Adrenal gland (tissue), 12 donors: ENCODE data around the gene LINC00305. TPM values are rescaled to one million over a fixed set of nuclear protein-coding genes. Genes with fewer than 3 reads are reported as not detected.

Experiments
- DNase-seq, 7 donors: peaks; one replicate each; pipeline ENCODE4 v3.0.0-alpha.2; 2019 to 2020
- H3K27ac ChIP-seq, 5 donors: fragments of 200-600 bp; sonication (generic) in 4 of 5; 1 replicate in 3 of 5; 2 replicates in 2 of 5; pipeline versions ENCODE4 v1.5.1 to v1.8.0; 2016 to 2020; ENCODE audit warnings: mild to moderate bottlenecking in 1 of 5
- H3K27me3 ChIP-seq: fragments of 200-600 bp; 2 replicates; pipeline ENCODE4 v1.8.0; 2021
- H3K36me3 ChIP-seq, 2 donors: fragments of 200-600 bp; replicated peaks in 1 of 2; 1 replicate in 1 of 2; 2 replicates in 1 of 2; pipeline versions ENCODE4 v1.5.1 to v1.8.0; 2018 to 2022
- H3K4me1 ChIP-seq, 2 donors: fragments of 200-600 bp; replicated peaks in 1 of 2; 1 replicate in 1 of 2; 2 replicates in 1 of 2; pipeline versions ENCODE4 v1.5.1 to v1.8.0; 2018 to 2021
- H3K4me3 ChIP-seq, 4 donors: fragments of 200-600 bp; sonication (generic) in 3 of 4; one replicate each; pipeline ENCODE4 v1.5.1; 2016 to 2018
- H3K9me3 ChIP-seq, 3 donors: fragments of 200-600 bp; sonication (generic) in 1 of 3; replicated peaks in 1 of 3; 1 replicate in 2 of 3; 2 replicates in 1 of 3; pipeline versions ENCODE4 v1.5.1 to v1.8.0; 2016 to 2021
- POLR2A ChIP-seq, 2 donors: fragments of 450-650 bp; IDR thresholded peaks; one replicate each; pipeline ENCODE4 v1.6.1; 2017; ENCODE audit warnings: antibody characterized with exemption in 2 of 2, mild to moderate bottlenecking in 2 of 2, moderate library complexity in 1 of 2
- WGBS, 4 donors: extraction: QIAGEN DNeasy Blood & Tissue Kit in 2 of 4; methylation state at CpG; one replicate each; pipeline versions ENCODE4 v1.1.5 to v1.1.7; 2013 to 2017; 5-methylcytosine and 5-hydroxymethylcytosine counted together
- intact Hi-C, 2 donors: fragments of 100-400 bp; cut with DNase I; formaldehyde crosslinking; loops; one replicate each; pipeline versions ENCODE4 v1.14.1 to v1.15.0; 2022 to 2023
- polyA plus RNA-seq, 3 donors: library from polyadenylated mRNA; stranded (reverse); fragments of 200-250 nt in 2 of 3; fragments of 350-450 nt in 1 of 3; fragmentation: Illumina TruSeq in 1 of 3; extraction: RNeasy Lipid Tissue Mini Kit (QIAGEN cat#74804) in 1 of 3; gene quantifications; one replicate each; pipeline ENCODE4 v1.2.3, GENCODE V29; 2013 to 2014
- total RNA-seq, 9 donors: library from RNA; depleted of rRNA in 4 of 9; stranded (reverse); fragments of >200 nt in 4 of 9; fragments of 120-200 nt in 1 of 9; fragmentation: NEBNext Ultra II Directional in 1 of 9; extraction: Animal tissue kit (Norgen Biotek cat#: 25700) in 1 of 9; gene quantifications; one replicate each; pipeline versions ENCODE4 v1.1.0 to v1.2.4, GENCODE V29; 2013 to 2023
- TF ChIP-seq, protein P1 (sequence below), 6 experiments: fragments of 450-650 bp in 4 of 6; fragments of 200-600 bp in 2 of 6; sonication (generic) in 1 of 6; IDR thresholded peaks; 1 replicate in 5 of 6; 2 replicates in 1 of 6; pipeline versions ENCODE4 v1.5.1 to v1.8.0; 2016 to 2021; ENCODE audit warnings: antibody characterized with exemption in 6 of 6, mild to moderate bottlenecking in 2 of 6, moderate library complexity in 1 of 6
- donor health status: healthy with polysubstance abuse.
- donor health status: Bipolar disorder and iron deficiency.
- donor health status: DM: yes; HTN: yes; CAD: no.
- donor health status: DM: no; HTN: no; CAD: no.
- donor health status: DM: no; HTN: no; CAD: no.
- donor health status: DM: yes; HTN: yes; CAD: no.

LINC00305 gene
- total and polyA plus RNA-seq, 12 donors = 0.33 TPM; not detected in 11

DNA sequence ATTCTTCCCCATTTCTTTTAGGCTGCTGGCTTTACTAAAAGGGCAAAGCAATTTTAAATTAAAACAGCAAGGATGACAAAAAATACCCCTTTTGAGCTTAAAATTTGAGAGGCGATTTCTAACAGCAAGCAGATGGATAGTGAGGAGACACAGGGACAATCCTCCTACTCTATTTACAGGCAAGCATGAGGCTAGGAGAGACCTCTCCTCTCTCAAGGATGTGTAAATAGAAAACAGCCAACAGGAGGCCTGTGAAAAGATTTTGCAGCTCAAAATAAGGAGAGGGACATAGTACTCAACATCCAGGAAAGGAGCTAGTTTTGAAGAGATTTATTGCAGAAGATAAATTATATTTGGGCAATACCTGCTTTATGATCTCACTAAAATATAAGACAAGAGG is 53.8 kb downstream of the LINC00305 start:
- 76 to 95% (median 91%) methylated on average over 1 of the region's 1 CpG for WGBS, 4 donors
- Histone ChIP-seq H3K36me3 (no peaks in the 10 kb centered on the region), H3K4me1 (no peaks in the 10 kb centered on the region), H3K9me3 (no peaks in the 10 kb centered on the region), H3K4me3 (no peak overlapping the region), H3K27ac (no peak overlapping the region), H3K27me3 (no peaks in the 10 kb centered on the region)
- TF ChIP-seq, protein P1, sequence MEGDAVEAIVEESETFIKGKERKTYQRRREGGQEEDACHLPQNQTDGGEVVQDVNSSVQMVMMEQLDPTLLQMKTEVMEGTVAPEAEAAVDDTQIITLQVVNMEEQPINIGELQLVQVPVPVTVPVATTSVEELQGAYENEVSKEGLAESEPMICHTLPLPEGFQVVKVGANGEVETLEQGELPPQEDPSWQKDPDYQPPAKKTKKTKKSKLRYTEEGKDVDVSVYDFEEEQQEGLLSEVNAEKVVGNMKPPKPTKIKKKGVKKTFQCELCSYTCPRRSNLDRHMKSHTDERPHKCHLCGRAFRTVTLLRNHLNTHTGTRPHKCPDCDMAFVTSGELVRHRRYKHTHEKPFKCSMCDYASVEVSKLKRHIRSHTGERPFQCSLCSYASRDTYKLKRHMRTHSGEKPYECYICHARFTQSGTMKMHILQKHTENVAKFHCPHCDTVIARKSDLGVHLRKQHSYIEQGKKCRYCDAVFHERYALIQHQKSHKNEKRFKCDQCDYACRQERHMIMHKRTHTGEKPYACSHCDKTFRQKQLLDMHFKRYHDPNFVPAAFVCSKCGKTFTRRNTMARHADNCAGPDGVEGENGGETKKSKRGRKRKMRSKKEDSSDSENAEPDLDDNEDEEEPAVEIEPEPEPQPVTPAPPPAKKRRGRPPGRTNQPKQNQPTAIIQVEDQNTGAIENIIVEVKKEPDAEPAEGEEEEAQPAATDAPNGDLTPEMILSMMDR (IDR thresholded peaks at IDR 0.05) = no peak
- no peak for TF ChIP-seq POLR2A (IDR thresholded peaks at IDR 0.05)
- intact Hi-C loops = no loop called here
- no peak for DNase-seq

DNA sequence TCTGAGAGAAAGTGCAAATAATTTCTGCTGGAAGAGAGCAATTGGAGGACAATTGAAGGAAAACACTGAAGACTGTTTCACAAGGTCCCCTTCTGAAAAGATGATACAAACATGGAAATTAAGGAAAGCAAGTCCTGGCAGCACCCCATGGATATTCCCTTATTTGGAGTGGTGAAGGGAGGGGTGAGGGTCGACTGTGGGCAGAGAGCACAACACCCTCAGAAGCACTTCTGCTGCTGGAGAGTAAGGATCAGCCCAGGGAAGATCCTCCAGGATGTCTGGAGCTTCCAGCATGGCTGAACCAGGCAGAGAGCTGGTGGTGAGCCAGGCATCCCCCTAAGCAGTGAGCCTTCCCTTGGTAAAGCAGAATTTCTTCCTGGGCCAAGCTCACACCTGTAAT is 54.7 kb downstream of the LINC00305 start:
- TF ChIP-seq, protein P1 (IDR thresholded peaks at IDR 0.05) = no peak
- TF ChIP-seq POLR2A (IDR thresholded peaks at IDR 0.05) = no peak
- WGBS, 4 donors = 26 to 38% (median 33%) methylated on average over 1 of the region's 1 CpG

DNA sequence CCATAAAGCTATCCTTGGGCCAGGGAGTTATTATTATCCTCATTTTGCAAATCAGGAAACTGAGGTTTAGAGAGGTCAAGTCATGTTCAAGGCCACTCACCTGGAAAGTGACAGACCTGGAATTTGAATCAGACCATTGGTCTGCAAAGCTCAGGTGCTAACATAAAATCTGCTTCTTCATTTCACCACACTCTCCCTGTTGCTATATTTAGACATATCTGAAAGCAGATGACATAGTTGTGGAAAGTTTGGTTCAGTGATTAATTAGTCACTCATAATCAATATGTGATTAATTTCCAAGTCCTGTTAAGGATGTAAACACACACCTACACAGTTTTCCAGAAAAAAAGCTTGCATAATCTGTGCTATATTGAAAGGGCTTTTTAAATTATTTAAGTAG is 57.4 kb downstream of the LINC00305 start:
- Histone ChIP-seq H3K9me3 (no peaks in the 10 kb centered on the region), H3K36me3 (no peaks in the 10 kb centered on the region), H3K27ac (no peak overlapping the region), H3K4me1 (no peaks in the 10 kb centered on the region), H3K27me3 (no peaks in the 10 kb centered on the region), H3K4me3 (no peak overlapping the region)
- DNase-seq = no peak
- no peak for TF ChIP-seq POLR2A (IDR thresholded peaks at IDR 0.05)
- TF ChIP-seq, protein P1 (IDR thresholded peaks at IDR 0.05) = no peak
- intact Hi-C loops = no loop called here

More for the DNA sequence above, 54.7 kb downstream of the LINC00305 start:
- H3K27me3 ChIP-seq = no peaks in the 10 kb centered on the region
- no peak overlapping the region for H3K27ac ChIP-seq
- no peaks in the 10 kb centered on the region for H3K4me1 ChIP-seq
- no peak for DNase-seq
- H3K36me3 ChIP-seq = no peaks in the 10 kb centered on the region
- intact Hi-C loops = no loop called here
- H3K9me3 ChIP-seq = no peaks in the 10 kb centered on the region
- H3K4me3 ChIP-seq = no peak overlapping the region

DNA sequence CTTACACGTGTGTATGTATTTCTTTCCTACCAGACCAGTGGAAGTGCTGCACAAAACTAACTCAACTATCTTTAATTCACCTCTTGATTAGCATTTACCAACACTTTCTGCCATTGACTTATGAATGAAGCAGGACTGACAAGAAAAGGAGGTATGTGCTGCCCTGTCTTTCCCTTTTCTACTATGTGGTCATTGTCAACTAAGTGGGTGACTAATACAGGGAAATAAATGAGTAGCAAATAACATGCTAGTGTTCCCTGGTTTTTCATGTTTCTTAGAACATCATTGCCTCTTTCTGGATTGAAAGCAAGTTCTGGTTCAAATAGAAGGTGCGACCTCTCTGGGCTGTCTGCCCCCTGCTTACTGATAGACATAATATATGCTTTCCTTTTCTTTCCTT is 58.0 kb downstream of the LINC00305 start:
- intact Hi-C loops = no loop called here
- Histone ChIP-seq H3K27me3 (no peaks in the 10 kb centered on the region), H3K27ac (no peak overlapping the region), H3K4me3 (no peak overlapping the region), H3K4me1 (no peaks in the 10 kb centered on the region), H3K9me3 (no peaks in the 10 kb centered on the region), H3K36me3 (no peaks in the 10 kb centered on the region)
- DNase-seq = no peak
- 79 to 88% (median 85%) methylated on average over 2 of the region's 2 CpGs for WGBS, 4 donors
- TF ChIP-seq, protein P1 (IDR thresholded peaks at IDR 0.05) = no peak
- no peak for TF ChIP-seq POLR2A (IDR thresholded peaks at IDR 0.05)
